Choroid plexus epithelial cell (primary cell): ENCODE data around the gene SLC44A1.

ENCODE experiments used
- DNase-seq: peaks from one replicate; pipeline ENCODE4 v3.0.0-alpha.2; 2010; ENCODE audit warnings: low read depth
- H3K4me3 ChIP-seq: 2 replicates; pipeline ENCODE4 v1.5.1; 2011; ENCODE audit warnings: low read depth, mild to moderate bottlenecking, control low read depth, low read length, moderate library complexity
- CTCF ChIP-seq: conservative IDR thresholded peaks from 2 replicates; pipeline ENCODE4 v1.5.1; 2011; ENCODE audit warnings: low read depth, mild to moderate bottlenecking, control low read depth, inconsistent platforms, low read length, moderate library complexity

Gene SLC44A1

GRCh38 chr9:105281272-105281671, 36.8 kb downstream of the SLC44A1 start:
- H3K4me3 ChIP-seq, result no peak overlapping the region
- DNase-seq, result no peak
- no peak for TF ChIP-seq CTCF

- H3K4me3 ChIP-seq, result no peak overlapping the region
- no peak for DNase-seq
- no peak for TF ChIP-seq CTCF
Measured at GRCh38 chr9:105281926-105282325, 37.5 kb downstream of the SLC44A1 start.

- DNase-seq, result no peak
- TF ChIP-seq CTCF, result no peak
- no peak overlapping the region for H3K4me3 ChIP-seq
Measured at GRCh38 chr9:105282870-105283621, 38.6 kb downstream of the SLC44A1 start.

- H3K4me3 ChIP-seq, result no peak overlapping the region
- TF ChIP-seq CTCF, result no peak
- no peak for DNase-seq
Measured at GRCh38 chr9:105283795-105284194, 39.3 kb downstream of the SLC44A1 start.

- no peak for TF ChIP-seq CTCF
- DNase-seq, result no peak
Measured at GRCh38 chr9:105284463-105284862, 40.0 kb downstream of the SLC44A1 start.

GRCh38 chr9:105286098-105286497, 41.6 kb downstream of the SLC44A1 start:
- DNase-seq, result peak; percentile 60
- no peak for TF ChIP-seq CTCF
- H3K4me3 ChIP-seq, result no peak overlapping the region

More at GRCh38 chr9:105284463-105284862, 40.0 kb downstream of the SLC44A1 start:
- H3K4me3 ChIP-seq, result no peak overlapping the region

GRCh38 chr9:105289305-105289704, 44.9 kb downstream of the SLC44A1 start:
- H3K4me3 ChIP-seq, result no peak overlapping the region
- DNase-seq, result no peak
- no peak for TF ChIP-seq CTCF
